Right kidney (tissue), 1 donor: ENCODE data around the gene TADA2B.
"Not testable (repeated sequence)": the region's sequence is repeated elsewhere in the genome, so short reads cannot be mapped to it uniquely, and the experiment has no call there.

Experiments used
- DNase-seq: peaks from one replicate; pipeline ENCODE4 v3.0.0-alpha.2; 2016

Gene TADA2B

GRCh38 chr4:7079909-7080308 is 36.7 kb downstream of the TADA2B start:
- not testable (repeated sequence) for DNase-seq

- no peak for DNase-seq
These were observed 40.7 kb downstream of the TADA2B start for GRCh38 chr4:7083597-7084563.

DNA sequence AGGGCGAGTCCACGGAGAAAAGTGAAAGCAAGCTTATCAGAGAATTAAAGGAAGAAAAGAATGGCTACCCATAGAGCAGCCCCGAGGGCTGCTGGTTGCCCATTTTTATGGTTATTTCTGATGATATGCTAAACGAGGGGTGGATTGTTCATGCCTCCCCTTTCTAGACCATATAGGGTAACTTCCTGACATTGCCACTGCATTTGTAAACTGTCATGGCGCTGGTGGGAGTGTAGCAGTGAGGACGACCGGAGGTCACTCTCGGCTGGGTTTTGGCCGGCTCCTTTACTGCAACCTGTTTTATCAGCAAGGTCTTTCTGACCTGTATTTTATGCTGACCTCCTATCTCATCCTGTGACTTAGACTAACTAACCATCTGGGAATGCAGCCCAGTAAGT is 41.4 kb downstream of the TADA2B start:
- not testable (repeated sequence) for DNase-seq

- no peak for DNase-seq
These were observed 43.2 kb downstream of the TADA2B start for GRCh38 chr4:7086384-7086783.

DNA sequence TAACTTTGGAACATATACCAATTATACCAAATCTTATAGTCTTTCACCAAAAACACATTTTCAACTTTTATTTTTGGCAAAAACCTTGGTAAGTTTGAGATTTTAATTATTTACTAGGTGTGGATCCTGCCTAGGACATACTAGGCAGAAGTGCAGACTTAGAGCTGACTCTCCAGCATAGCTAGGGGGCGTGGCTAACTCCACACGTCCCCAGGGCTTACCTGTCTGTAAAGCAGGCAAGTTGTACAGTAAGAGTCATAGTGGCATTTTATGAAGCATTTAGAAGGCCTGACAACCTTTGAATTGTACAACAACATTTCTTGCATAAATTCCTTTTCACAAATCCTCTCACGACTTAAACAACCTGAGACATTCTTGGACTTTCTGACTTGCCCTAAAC is 43.9 kb downstream of the TADA2B start:
- DNase-seq = no peak

DNA sequence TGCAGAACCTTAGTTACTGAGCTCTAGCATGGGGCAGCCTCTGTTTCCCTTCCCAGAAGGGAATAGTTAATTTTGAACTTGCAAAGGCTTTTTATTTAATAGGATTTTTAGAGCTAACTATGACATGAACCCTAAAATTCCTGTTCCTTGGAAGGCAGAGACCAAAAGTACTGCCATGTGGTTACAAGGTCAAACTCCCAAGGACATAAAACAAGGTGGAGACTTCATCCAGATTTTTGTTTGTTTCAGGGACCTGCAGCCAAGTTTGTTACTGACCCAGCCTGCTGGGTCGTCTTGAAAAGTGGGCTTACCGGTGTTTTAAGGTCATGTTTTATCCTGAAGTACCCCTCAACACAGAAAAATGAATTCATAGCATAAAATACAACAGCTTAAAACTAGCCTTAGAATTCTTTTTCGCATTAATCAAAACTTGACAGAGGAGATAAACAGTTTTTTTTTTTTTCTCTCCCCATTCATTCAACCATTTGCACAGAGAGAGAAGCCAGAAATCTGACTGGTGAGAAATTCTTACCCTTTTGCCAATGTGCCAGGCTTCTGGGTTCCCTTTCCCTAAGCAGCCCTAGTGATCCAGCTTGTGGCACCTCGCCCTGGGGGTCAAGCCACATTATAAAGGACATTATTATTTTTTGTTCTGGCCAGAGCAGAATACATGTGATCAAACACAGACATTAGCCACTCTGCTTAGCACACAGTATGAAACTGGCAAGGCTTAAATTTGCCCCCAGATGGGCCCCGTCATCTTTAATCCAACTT is 46.2 kb downstream of the TADA2B start:
- no peak for DNase-seq

GRCh38 chr4:7092026-7092425 is 48.9 kb downstream of the TADA2B start:
- no peak for DNase-seq

GRCh38 chr4:7094916-7095315 is 51.7 kb downstream of the TADA2B start:
- DNase-seq = no peak

DNA sequence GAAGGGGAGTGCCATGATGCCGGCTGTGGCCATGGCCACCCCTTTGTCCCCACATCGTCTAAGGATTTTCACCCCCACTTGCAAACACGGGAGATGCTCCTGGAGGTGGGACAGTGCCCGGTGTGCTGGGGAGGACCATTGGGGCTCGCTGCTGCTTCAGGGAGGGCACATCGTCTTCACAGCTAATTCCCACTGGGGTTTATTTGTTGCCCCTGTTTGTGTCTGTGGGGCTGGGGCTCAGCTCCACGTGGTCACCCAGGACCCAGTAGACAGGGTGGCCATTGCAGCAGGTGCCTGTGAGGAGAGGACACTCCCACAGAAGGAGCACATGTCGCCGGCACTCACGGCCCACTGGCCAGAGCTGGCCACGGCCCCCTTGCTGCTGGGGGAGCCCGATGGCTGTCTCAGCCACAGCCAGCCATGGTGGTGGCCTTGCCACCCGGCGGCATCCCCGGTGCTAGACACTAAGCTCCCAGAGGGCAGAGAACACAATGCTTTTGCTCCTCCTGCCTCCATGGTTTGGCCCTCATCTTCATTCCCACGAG is 52.5 kb downstream of the TADA2B start:
- DNase-seq = no peak

GRCh38 chr4:7096236-7096635 is 53.1 kb downstream of the TADA2B start:
- DNase-seq = no peak

DNA sequence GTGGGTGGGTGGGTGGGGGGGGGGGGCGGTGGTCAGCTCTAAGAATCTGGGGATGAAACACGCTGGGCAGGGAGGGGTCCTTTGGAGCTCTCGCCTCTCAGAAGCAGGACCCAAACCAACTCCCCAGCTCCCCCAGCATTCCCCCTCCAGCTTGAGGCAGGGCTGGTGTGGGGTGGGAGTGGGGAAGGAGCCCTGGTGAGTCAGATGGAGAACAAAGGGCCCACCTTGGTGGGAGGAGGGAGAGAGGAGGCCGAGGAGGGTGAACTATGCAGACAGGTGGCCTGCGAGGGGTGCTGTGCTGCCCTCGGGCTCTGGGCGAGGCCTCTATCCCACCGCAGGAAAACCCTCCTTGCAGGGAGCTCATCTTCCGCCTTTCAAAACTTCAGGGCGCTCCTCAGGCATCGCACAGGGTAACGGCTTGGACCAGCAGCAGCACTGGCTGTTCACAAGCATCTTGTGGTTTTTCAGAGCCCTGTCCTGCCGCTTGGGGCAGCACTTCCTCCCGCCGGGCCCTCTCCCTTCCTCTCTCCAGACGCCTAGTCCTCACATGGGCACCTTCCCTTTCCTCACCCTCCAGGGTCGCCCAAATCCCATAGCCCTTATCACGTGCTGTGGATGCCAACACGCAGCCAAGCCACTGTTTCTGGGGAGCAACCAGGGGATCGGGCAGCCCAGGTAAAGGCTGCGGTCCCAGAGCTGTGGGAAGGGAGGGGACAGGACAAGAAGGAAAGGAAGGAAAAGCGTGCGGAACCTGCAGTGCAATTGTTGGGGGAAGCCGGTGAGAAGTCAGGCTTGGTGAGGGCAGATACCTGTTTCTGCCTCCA is 58.7 kb downstream of the TADA2B start:
- peak; percentile 80 for DNase-seq

DNA sequence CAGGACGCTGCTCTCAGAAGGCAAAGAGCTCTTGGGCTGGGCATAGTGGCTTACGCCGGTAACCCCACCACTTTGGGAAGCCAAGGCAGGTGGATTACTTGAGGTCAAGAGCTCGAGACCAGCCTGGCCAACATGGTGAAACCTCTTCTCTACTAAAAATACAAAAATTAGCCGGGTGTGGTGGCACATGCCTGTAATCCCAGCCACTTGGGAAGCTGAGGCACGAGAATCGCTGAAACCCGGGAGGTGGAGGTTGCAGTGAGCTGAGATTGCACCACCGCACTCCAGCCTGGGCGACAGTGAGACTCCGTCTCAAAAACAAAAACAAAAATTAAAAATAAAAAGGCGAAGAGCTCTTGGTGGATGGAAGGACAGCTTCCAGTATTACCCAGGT is 59.3 kb downstream of the TADA2B start:
- not testable (repeated sequence) for DNase-seq

DNA sequence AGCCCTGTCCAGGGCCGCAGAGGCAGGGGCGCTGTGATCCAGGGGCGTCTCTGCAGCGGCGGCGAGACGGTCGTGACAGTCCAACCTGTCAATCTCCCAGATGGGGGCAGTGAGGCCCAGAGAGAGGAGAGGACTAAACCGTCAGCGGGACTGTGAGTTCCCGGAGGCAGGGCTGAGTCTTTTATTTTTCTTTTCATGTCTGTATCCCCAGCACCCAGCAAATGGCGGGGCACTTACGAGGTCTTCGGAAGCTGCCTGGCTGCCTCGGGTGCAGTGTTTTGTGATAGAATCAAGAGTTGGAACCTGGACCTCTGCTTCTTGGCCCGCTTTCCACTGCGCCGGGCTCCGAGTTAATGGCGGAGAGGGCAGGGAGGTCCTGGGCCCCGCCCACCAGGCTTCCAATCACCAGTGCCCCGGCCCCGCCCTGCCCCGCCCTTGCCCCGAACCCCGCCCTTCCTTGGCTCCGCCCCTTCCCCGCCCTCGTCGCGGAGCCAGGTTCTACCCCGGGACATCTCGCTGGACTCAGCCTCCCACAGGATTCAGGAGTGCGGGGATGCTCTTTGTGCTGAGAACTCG is 59.9 kb downstream of the TADA2B start:
- DNase-seq = peak; percentile 80

DNA sequence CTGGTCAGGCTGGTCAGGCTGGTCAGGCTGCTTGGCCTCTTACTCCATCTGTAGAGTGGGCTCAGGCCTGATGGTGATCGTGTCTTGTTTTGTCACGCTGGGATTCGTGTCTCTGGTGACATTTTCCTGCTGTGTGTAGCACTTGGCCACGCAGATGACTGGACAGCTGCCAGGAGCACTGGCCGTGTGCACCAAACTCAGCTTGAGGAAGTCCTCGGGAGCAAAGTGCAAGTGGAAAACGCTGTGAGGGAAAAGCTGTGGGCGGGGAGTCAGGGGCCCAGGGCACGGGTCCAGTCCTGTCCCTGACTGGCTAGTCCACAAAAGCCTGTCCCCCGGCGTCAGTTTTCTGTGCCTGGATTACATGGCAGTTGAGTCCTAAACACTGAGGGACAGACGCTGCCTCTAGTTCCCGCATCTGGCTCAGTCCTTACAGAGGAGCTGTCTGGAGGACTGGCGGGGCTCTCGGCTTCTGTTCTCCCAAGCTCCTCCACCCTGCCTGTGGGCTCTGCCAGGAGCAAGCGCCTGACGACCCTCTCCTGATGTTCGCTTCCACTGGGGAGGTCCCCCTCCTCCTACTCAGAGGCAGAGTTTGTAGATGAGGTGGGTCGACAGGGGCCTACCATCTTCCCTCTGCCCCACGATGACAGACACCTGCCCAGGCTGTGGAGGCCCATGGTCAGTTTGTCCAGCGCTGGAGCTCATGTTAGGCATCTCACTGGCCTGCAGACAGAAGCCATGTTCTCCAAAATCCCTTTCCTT is 60.6 kb downstream of the TADA2B start:
- DNase-seq = peak; percentile 76

DNA sequence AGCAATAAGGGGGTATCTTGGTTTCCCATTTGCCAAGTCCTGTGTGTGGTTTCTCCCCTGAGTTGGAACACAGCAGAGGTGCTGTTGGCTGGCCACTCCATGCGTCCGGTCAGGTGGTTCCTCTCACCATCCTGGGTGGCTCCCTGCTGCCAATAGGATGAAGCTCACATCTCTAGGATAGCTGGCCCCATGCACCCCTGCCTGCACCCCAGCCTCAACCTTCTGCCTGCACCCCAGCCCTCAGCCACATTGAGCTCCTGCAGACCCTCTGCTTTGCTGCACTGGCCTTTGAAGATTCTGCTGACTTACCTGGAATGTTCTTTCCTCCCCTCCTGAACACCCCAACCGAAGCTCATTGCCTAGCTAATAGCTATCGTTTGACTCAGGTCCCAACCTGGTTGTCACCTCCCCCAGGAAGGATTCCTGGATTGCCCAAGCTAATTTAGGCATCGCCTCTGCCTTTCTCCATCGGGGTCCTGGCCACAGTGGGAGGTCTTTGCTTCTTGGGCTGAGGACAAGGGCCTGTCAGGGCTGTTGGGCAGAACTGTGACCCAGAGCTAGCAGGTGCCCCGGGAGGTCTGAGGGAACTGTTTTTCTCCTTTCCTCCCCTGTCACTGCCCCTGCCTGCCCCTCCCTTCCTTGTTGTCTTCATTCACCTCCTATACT is 61.3 kb downstream of the TADA2B start:
- no peak for DNase-seq

- DNase-seq = no peak
These were observed 62.1 kb downstream of the TADA2B start for GRCh38 chr4:7105276-7105675.

DNA sequence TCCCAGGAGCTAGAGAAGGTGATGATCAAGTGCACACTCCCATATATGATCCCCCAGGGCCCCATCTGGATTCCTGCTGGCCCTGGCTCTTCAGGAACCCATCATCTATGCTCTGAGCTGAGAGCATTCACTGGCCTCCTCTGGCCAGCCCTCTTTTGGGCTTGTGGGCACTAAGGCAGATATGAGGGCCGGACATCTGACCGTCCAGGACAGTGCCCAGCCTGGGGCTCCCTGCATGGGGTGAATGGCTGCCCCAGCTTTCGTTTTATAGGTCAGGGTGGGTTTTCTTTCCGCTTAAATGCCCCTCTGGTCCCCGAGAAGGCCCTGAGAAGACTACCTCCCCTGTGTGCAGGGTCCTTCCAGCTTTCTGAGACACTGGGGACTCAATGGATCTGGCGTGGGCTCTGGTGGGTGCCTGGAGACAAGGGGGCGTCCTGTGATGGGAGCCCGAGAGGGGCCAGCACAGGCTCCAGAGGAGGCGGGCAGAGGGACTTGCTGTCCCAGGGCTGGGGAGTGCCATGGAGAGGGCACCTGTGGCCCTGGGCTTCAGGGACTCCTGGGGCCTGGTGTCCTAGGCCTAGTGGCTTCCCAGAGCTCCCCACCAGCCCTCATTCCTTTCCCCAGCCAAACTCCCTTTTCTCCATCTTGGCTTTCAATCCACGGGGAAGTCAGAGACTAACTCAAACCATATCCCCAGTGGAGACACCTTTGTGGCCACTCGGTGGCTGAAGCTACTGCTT is 64.2 kb downstream of the TADA2B start:
- no peak for DNase-seq
